Panc1 (cell line): ENCODE results near the gene PPP2R3B. TPM values are rescaled to one million over a fixed set of nuclear protein-coding genes. Genes with fewer than 3 reads are reported as not detected.
"Not testable (repeated sequence)": the region's sequence is repeated elsewhere in the genome, so short reads cannot be mapped to it uniquely, and the experiment has no call there.

ENCODE experiments used
- ATAC-seq: fragments of 200-7000 bp; cut with Tn5 transposase; 2 replicates; pipeline ENCODE4 v1.9.1; 2020; ENCODE audit warnings: mild to moderate bottlenecking, moderate library complexity
- BruUV-seq: library from RNA; stranded (reverse); fragments of 400-500 nt; replicated peaks from 2 replicates; lab custom pipeline; 2021; lab: Mats Ljungman, UMichigan
- CTCF ChIA-PET: fragments of 300-600 bp; sonication (Branson Sonifier 250); formaldehyde crosslinking; loops from one replicate; lab custom pipeline; 2022; ENCODE audit warnings: antibody characterized with exemption; lab: Charles Lee
- POLR2A ChIA-PET: fragments of 300-600 bp; sonication (Branson Sonifier 250); formaldehyde crosslinking; loops from one replicate; lab custom pipeline; 2022; ENCODE audit warnings: antibody characterized with exemption; lab: Charles Lee
- DNase-seq: peaks from one replicate; pipeline ENCODE4 v3.0.0-alpha.2; 2010; ENCODE audit warnings: low read depth, low spot score
- H3K27ac ChIP-seq: 2 replicates; pipeline ENCODE4 v1.5.1; 2011; ENCODE audit warnings: mild to moderate bottlenecking, low read length, inconsistent platforms
- H3K27me3 ChIP-seq: fragments of 200-500 bp; sonication (Bioruptor generic); 2 replicates; pipeline ENCODE4 v1.6.0; 2014; ENCODE audit warnings: low read length, inconsistent platforms; ENCODE audit not compliant: control insufficient read depth, insufficient read depth
- H3K36me3 ChIP-seq: fragments of 200-500 bp; sonication (Bioruptor generic); 2 replicates; pipeline ENCODE4 v1.5.1; 2014; ENCODE audit warnings: inconsistent platforms, mild to moderate bottlenecking, low read length, moderate library complexity; ENCODE audit not compliant: control insufficient read depth, insufficient read depth
- H3K4me1 ChIP-seq: 2 replicates; pipeline ENCODE4 v1.5.1; 2011; ENCODE audit warnings: inconsistent platforms, mild to moderate bottlenecking, low read length, moderate library complexity; ENCODE audit not compliant: control insufficient read depth, insufficient read depth
- H3K4me3 ChIP-seq, 2 experiments: 2 replicates each; pipeline ENCODE4 v1.5.1; 2011 to 2012; ENCODE audit warnings: low read depth in 2 of 2, low read length in 2 of 2, mild to moderate bottlenecking in 2 of 2, inconsistent platforms in 1 of 2, moderate library complexity in 1 of 2
- H3K9me3 ChIP-seq: fragments of 200-500 bp; sonication (Bioruptor generic); 2 replicates; pipeline ENCODE4 v1.5.1; 2014; ENCODE audit warnings: low read depth, mild to moderate bottlenecking, inconsistent platforms, low read length, moderate library complexity; ENCODE audit not compliant: control insufficient read depth, insufficient read depth
- POLR2AphosphoS5 ChIP-seq: IDR thresholded peaks from 2 replicates; pipeline ENCODE4 v1.6.1; 2012; ENCODE audit warnings: mild to moderate bottlenecking, low read depth, low read length, moderate library complexity
- REST ChIP-seq, 2 experiments: IDR thresholded peaks; 2 replicates each; pipeline ENCODE4 v1.6.1; 2011 to 2012; ENCODE audit warnings: low read depth in 2 of 2, control low read depth in 1 of 2, low read length in 1 of 2, mild to moderate bottlenecking in 1 of 2, moderate library complexity in 1 of 2; ENCODE audit not compliant: insufficient read depth in 1 of 2
- SIN3A ChIP-seq: IDR thresholded peaks from 2 replicates; pipeline ENCODE4 v1.6.1; 2012; ENCODE audit warnings: low read depth, mild to moderate bottlenecking, low read length, moderate library complexity, borderline replicate concordance; ENCODE audit not compliant: insufficient read depth
- TCF7L2 ChIP-seq: IDR thresholded peaks from 2 replicates; pipeline ENCODE4 v1.6.1; 2011; ENCODE audit warnings: mild to moderate bottlenecking, low read depth, low read length, inconsistent platforms
- in situ Hi-C: cut with HindIII; loops from 2 replicates; pipeline ENCODE4 v1.10.0; 2016; ENCODE audit warnings: low sequenced_read_pairs, low pct_unique_long_range_greater_than_20kb
- intact Hi-C: fragments of 100-400 bp; cut with micrococcal nuclease; formaldehyde crosslinking; loops from one replicate; pipeline ENCODE4 v1.10.0; 2022; ENCODE audit not compliant: unreplicated experiment
- total RNA-seq: library from RNA; stranded (reverse); gene quantifications from one replicate; pipeline ENCODE4 v1.2.1, GENCODE V29; 2021; ENCODE audit not compliant: unreplicated experiment
- TF ChIP-seq, protein P1 (sequence below): fragments of 450-650 bp; IDR thresholded peaks from 2 replicates; pipeline ENCODE4 v1.5.1; 2017; ENCODE audit warnings: mild to moderate bottlenecking

Gene PPP2R3B
- total RNA-seq, 1 experiment from 2014 or later = 19.2 TPM

DNA sequence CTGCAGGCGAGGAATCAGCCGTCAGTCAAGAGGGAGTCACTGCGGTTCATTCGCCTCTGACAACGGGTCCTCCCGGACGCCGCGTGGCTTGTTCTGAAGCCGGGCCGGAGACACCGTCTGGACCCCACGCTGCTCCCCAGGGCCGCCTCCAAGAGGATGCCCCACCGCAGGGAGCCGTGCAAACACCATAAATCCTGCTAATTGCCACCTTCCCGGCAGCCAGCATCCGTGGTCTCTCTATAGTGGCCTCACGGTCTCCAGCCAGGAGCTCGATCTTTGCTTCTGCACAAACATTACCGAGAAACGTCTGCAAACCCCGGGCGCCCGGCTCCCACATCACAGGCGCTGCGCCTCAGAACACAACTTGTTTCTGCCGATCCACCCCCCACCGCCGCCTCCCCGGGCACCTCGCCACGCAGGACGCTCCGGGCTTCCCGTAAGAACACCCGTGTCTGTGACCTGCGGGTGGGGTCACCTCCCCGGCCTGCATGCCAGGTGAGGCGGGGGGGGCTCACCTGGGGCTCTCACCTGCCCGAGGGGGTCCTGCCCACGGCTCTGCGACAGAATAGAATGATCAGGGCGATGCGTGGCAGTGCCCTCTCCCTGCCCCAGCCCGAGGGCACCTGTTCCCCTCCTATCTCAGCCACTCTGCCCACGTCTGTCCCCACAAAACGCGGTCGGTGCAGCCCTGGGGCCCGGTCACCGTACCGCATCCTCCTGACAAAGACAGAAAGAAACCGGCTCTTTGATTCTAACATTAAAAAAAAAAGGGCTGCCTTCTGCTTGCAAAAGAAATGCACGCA, 32.4 kb upstream of the PPP2R3B start:
- no peaks in the 10 kb centered on the region for H3K27me3 ChIP-seq
- no peaks in the 10 kb centered on the region for H3K4me1 ChIP-seq
- in situ Hi-C loops (no loop called here), intact Hi-C loops (no loop called here)
- no peak overlapping the region for H3K4me3 ChIP-seq
- DNase-seq (no peak), ATAC-seq (no peak)
- TF ChIP-seq TCF7L2 = no peak
- TF ChIP-seq REST (IDR thresholded peaks at IDR 0.05; ENCODE audit: insufficient read depth in 1 of 2, low read depth in 2 of 2, low read length in 1 of 2) = no peak
- TF ChIP-seq POLR2AphosphoS5 = no peak
- TF ChIP-seq, protein P1, sequence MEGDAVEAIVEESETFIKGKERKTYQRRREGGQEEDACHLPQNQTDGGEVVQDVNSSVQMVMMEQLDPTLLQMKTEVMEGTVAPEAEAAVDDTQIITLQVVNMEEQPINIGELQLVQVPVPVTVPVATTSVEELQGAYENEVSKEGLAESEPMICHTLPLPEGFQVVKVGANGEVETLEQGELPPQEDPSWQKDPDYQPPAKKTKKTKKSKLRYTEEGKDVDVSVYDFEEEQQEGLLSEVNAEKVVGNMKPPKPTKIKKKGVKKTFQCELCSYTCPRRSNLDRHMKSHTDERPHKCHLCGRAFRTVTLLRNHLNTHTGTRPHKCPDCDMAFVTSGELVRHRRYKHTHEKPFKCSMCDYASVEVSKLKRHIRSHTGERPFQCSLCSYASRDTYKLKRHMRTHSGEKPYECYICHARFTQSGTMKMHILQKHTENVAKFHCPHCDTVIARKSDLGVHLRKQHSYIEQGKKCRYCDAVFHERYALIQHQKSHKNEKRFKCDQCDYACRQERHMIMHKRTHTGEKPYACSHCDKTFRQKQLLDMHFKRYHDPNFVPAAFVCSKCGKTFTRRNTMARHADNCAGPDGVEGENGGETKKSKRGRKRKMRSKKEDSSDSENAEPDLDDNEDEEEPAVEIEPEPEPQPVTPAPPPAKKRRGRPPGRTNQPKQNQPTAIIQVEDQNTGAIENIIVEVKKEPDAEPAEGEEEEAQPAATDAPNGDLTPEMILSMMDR = no peak
- TF ChIP-seq SIN3A = no peak
- POLR2A ChIA-PET = no interaction called here
- no peak overlapping the region for H3K27ac ChIP-seq
- H3K36me3 ChIP-seq = no peaks in the 10 kb centered on the region
- H3K9me3 ChIP-seq = no peaks in the 10 kb centered on the region
- no TSS peak for BruUV-seq
- CTCF ChIA-PET = no interaction called here

DNA sequence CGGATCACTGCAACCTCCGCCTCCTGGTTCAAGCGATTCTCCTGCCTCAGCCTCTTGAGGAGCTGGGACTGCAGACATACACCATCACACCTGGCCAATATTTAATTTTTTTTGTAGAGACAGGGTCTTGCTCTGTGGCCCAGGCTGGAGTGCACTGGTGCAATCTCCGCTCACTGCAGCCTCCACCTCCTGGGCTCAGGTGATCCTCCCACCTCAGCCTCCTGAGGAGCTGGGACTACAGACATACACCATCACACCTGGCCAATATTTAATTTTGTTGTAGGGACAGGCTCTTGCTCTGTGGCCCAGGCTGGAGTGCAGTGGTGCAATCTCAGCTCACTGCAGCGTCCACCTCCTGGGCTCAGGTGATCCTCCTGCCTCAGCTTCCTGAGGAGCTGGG, 28.8 kb upstream of the PPP2R3B start:
- H3K4me1 ChIP-seq, H3K9me3 ChIP-seq, H3K27me3 ChIP-seq, H3K4me3 ChIP-seq, CTCF ChIA-PET, in situ Hi-C loops, DNase-seq, intact Hi-C loops, POLR2A ChIA-PET, H3K27ac ChIP-seq, ATAC-seq, BruUV-seq, H3K36me3 ChIP-seq: not testable (repeated sequence)
